ENCODE measurements around the gene SF3A2.
"Not testable (repeated sequence)": the region's sequence is repeated elsewhere in the genome, so short reads cannot be mapped to it uniquely, and the experiment has no call there.

SF3A2 gene

GRCh38 chr19:2199861-2200623 lies 36.6 kb upstream of the SF3A2 start:
- Mint-ChIP-seq H3K36me3 (peaks cover 87% of the 10 kb centered on the region), H3K4me1 (peaks cover 38% of the 10 kb centered on the region), H3K27ac (no peak overlapping the region), H3K4me3 (no peak overlapping the region), H3K9me3 (no peaks in the 10 kb centered on the region)
- DNase-seq (ENCODE audit: low spot score in 2 of 2) = no peak
- no peak for ATAC-seq

DNA sequence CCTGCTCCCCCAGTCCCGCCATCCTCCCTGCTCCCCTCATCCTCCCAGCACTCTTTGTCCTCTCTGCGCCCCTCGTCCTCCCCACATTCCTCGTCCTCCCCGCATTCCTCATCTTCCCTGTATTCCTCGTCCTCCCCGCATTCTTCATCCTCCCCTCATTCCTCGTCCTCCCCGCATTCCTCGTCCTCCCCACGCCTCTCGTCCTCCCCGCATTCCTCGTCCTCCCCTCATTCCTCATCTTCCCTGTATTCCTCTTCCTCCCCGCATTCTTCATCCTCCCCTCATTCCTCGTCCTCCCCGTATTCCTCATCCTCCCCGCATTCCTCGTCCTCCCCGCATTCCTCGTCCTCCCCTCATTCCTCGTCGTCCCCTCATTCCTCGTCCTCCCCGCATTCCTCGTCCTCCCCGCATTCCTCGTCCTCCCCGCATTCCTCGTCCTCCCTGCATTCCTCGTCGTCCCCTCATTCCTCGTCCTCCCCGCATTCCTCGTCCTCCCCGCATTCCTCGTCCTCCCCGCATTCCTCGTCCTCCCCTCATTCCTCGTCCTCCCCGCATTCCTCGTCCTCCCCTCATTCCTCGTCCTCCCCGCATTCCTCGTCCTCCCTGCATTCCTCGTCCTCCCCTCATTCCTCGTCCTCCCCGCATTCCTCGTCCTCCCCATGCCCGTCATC lies 35.9 kb upstream of the SF3A2 start:
- DNase-seq (ENCODE audit: low spot score in 2 of 2); H3K27ac Mint-ChIP-seq; H3K9me3 Mint-ChIP-seq; H3K4me3 Mint-ChIP-seq; ATAC-seq: not testable (repeated sequence)
- H3K36me3 Mint-ChIP-seq = peaks cover 88% of the 10 kb centered on the region
- H3K4me1 Mint-ChIP-seq = peaks cover 38% of the 10 kb centered on the region

- peak; percentile 14 for ATAC-seq
- Mint-ChIP-seq H3K27ac (peak overlapping the region; percentile 81), H3K4me1 (peaks cover 37% of the 10 kb centered on the region), H3K36me3 (peaks cover 89% of the 10 kb centered on the region), H3K4me3 (no peak overlapping the region), H3K9me3 (no peaks in the 10 kb centered on the region)
- no peak for DNase-seq (ENCODE audit: low spot score in 2 of 2)
These were observed 35.0 kb upstream of the SF3A2 start for GRCh38 chr19:2201473-2202148.

DNA sequence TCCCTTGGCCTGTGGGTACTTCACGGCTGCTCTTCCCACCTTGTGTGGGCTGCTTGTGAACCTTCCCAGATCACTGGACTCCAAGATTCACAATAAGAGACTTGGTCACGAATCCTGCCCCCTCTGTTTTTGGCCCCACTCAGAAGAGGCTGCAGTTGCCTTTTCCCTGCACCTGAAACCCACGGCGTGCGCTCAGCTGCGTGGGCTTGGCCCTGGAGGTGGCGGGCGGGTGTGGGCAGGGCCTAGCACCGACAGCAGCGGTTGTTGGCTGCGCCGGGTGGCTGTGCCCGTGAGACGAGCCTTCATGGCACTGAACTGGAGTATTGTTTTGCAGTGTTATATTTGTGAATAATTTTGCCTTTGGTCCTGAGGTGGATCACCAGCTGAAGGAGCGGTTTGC lies 34.3 kb upstream of the SF3A2 start:
- Mint-ChIP-seq H3K9me3 (no peaks in the 10 kb centered on the region), H3K36me3 (peaks cover 89% of the 10 kb centered on the region), H3K27ac (no peak overlapping the region), H3K4me1 (peaks cover 29% of the 10 kb centered on the region), H3K4me3 (no peak overlapping the region)
- DNase-seq (ENCODE audit: low spot score in 2 of 2) (no peak), ATAC-seq (no peak)

DNA sequence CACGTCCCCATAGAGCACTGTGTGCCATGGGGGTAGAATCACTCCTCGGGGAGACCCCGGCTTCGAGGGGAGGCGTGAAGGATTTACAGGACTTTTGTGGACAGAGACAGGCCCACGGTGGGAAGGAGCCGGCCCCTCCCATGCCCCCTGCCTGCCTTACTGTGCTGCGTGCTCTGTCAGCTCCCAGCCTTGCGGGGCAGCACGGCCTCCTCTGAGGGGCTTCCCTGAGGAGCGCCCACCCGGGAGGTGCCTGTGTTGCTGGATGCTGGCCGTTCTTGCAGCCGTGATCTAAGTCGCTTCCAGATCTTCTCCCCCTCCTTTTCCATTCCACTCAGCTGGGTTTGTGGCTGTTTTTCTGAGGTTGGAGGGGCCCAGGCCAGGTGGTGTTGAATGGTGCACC lies 29.6 kb upstream of the SF3A2 start:
- Mint-ChIP-seq H3K36me3 (peaks cover 96% of the 10 kb centered on the region), H3K4me1 (peaks cover 8% of the 10 kb centered on the region), H3K4me3 (no peak overlapping the region), H3K27ac (peak overlapping the region; percentile 17), H3K9me3 (no peaks in the 10 kb centered on the region)
- ATAC-seq = no peak
- DNase-seq (ENCODE audit: low spot score in 2 of 2) = no peak

GRCh38 chr19:2207991-2208860 lies 28.4 kb upstream of the SF3A2 start:
- peak; percentile 73 for ATAC-seq

GRCh38 chr19:2208975-2209374 lies 27.6 kb upstream of the SF3A2 start:
- Mint-ChIP-seq H3K4me1 (peaks cover 5% of the 10 kb centered on the region), H3K27ac (no peak overlapping the region), H3K4me3 (no peak overlapping the region), H3K9me3 (no peaks in the 10 kb centered on the region), H3K36me3 (peaks cover 96% of the 10 kb centered on the region)
- no peak for ATAC-seq
- no peak for DNase-seq (ENCODE audit: low spot score in 2 of 2)

More at GRCh38 chr19:2207991-2208860, 28.4 kb upstream of the SF3A2 start:
- H3K27ac Mint-ChIP-seq = peak overlapping the region; percentile 17
- no peaks in the 10 kb centered on the region for H3K9me3 Mint-ChIP-seq
- peaks cover 96% of the 10 kb centered on the region for H3K36me3 Mint-ChIP-seq
- H3K4me3 Mint-ChIP-seq = no peak overlapping the region
- DNase-seq (ENCODE audit: low spot score in 2 of 2) = peak in 1 of 2 donors; percentile 61
- H3K4me1 Mint-ChIP-seq = peaks cover 8% of the 10 kb centered on the region

GRCh38 chr19:2209408-2209807 lies 27.2 kb upstream of the SF3A2 start:
- ATAC-seq = no peak
- Mint-ChIP-seq H3K36me3 (peaks cover 96% of the 10 kb centered on the region), H3K4me3 (no peak overlapping the region), H3K4me1 (peaks cover under 1% of the 10 kb centered on the region), H3K27ac (no peak overlapping the region), H3K9me3 (no peaks in the 10 kb centered on the region)
- no peak for DNase-seq (ENCODE audit: low spot score in 2 of 2)

DNA sequence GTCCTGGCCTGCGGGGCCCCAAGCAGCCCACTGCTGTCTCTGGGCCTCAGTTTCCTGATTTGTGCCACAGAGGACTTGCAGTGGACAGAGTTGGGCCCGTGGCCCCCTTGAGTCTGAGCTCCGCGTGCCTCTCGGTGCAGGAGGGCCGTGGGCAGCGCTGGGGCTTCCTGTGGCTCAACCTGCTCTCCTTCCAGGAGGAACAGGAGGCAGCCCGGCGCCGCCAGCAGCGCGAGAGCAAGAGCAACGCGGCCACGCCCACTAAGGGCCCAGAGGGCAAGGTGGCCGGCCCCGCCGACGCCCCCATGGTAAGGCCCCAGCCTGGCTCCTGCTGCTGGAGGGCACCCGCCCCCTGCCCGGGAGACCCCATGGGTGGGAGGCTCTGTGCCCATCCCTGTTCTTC lies 26.4 kb upstream of the SF3A2 start:
- Mint-ChIP-seq H3K4me1 (peaks cover 6% of the 10 kb centered on the region), H3K27ac (no peak overlapping the region), H3K9me3 (no peaks in the 10 kb centered on the region), H3K36me3 (peaks cover 96% of the 10 kb centered on the region), H3K4me3 (no peak overlapping the region)
- ATAC-seq (no peak), DNase-seq (ENCODE audit: low spot score in 2 of 2) (no peak)

- H3K4me1 Mint-ChIP-seq = peaks cover 10% of the 10 kb centered on the region
- ATAC-seq (no peak), DNase-seq (ENCODE audit: low spot score in 2 of 2) (no peak)
- H3K36me3 Mint-ChIP-seq = peaks cover 96% of the 10 kb centered on the region
- H3K27ac Mint-ChIP-seq = peak overlapping the region; percentile 80
- H3K9me3 Mint-ChIP-seq = no peaks in the 10 kb centered on the region
- no peak overlapping the region for H3K4me3 Mint-ChIP-seq
These were observed 25.5 kb upstream of the SF3A2 start for GRCh38 chr19:2210987-2211740.

GRCh38 chr19:2212861-2213711 lies 23.5 kb upstream of the SF3A2 start:
- H3K9me3 Mint-ChIP-seq = no peaks in the 10 kb centered on the region
- DNase-seq (ENCODE audit: low spot score in 2 of 2) (no peak), ATAC-seq (no peak)
- peaks cover 97% of the 10 kb centered on the region for H3K36me3 Mint-ChIP-seq
- no peak overlapping the region for H3K4me3 Mint-ChIP-seq
- H3K27ac Mint-ChIP-seq = peak overlapping the region; percentile 89
- H3K4me1 Mint-ChIP-seq = peaks cover 17% of the 10 kb centered on the region

- H3K4me3 Mint-ChIP-seq = no peak overlapping the region
- peaks cover 99% of the 10 kb centered on the region for H3K36me3 Mint-ChIP-seq
- H3K4me1 Mint-ChIP-seq = peaks cover 17% of the 10 kb centered on the region
- ATAC-seq (no peak), DNase-seq (ENCODE audit: low spot score in 2 of 2) (no peak)
- H3K27ac Mint-ChIP-seq = peak overlapping the region; percentile 89
- H3K9me3 Mint-ChIP-seq = no peaks in the 10 kb centered on the region
These were observed 22.8 kb upstream of the SF3A2 start for GRCh38 chr19:2213799-2214198.

DNA sequence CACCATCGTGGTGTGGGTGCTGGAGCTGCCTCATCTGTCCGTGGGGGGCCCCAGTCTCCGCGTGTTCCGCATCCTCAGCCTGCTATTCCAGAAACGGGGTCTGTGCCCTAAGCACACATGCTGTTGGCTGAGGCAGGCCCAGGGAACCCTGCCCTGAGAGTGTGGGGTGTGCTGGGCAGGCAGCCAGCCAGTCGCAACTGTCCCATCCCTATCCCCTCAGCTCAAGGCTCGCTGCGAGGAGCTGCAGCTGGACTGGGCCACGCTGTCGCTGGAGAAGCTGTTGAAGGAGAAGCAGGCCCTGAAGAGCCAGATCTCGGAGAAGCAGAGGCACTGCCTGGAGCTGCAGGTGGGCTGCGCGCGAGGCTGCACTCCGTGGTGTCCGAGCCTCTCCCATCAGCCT lies 22.4 kb upstream of the SF3A2 start:
- DNase-seq (ENCODE audit: low spot score in 2 of 2) (no peak), ATAC-seq (no peak)
- H3K27ac Mint-ChIP-seq = no peak overlapping the region
- no peak overlapping the region for H3K4me3 Mint-ChIP-seq
- H3K9me3 Mint-ChIP-seq = no peaks in the 10 kb centered on the region
- peaks cover 17% of the 10 kb centered on the region for H3K4me1 Mint-ChIP-seq
- peaks cover 99% of the 10 kb centered on the region for H3K36me3 Mint-ChIP-seq

Data from stimulated activated effector memory CD8-positive, alpha-beta T cell treated with anti-CD3 and anti-CD28 coated beads, Interleukin-12 subunit alpha, Interleukin-12 subunit beta, amount 100 ng/mL, for 72 hours (primary cell).